Esophagus muscularis mucosa (tissue), 4 donors: ENCODE data around the gene FBN1.

Source experiments
- EP300 ChIP-seq: sonication (generic); formaldehyde crosslinking; IDR thresholded peaks from one replicate; pipeline ENCODE4 v1.6.1; 2017; ENCODE audit warnings: antibody characterized with exemption
- POLR2A ChIP-seq: fragments of 450-650 bp; IDR thresholded peaks from one replicate; pipeline ENCODE4 v1.6.1; 2017; ENCODE audit warnings: antibody characterized with exemption, moderate library complexity, mild to moderate bottlenecking, low read depth
- POLR2AphosphoS5 ChIP-seq, 2 donors: sonication (generic); formaldehyde crosslinking; IDR thresholded peaks; one replicate each; pipeline ENCODE4 v1.6.1; 2017; ENCODE audit warnings: antibody characterized with exemption in 2 of 2
- TF ChIP-seq, protein P1 (sequence below), 3 experiments: fragments of 200-600 bp in 2 of 3; fragments of 450-650 bp in 1 of 3; sonication (generic) in 2 of 3; IDR thresholded peaks; one replicate each; pipeline ENCODE4 v1.5.1; 2017 to 2019; ENCODE audit warnings: antibody characterized with exemption in 3 of 3, mild to moderate bottlenecking in 2 of 3, moderate library complexity in 1 of 3

DNA sequence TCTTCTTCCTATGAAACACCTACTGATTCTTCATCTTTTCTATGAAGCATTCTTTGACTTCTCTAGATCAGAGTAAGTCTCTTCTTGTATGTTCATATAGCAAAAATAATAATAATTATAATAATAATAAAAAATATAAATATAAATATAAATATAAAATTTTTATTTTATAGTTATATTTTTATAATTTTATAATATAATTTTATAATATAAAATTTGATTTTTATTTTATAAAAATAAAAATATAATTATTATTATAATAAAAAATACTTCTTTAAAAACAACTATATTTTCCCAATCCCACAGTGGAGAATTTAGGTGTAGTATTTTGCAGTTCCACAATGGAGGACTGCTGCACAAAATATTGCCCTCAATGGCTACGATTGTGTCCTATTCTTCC is 279.9 kb downstream of the FBN1 start:
- TF ChIP-seq, protein P1, sequence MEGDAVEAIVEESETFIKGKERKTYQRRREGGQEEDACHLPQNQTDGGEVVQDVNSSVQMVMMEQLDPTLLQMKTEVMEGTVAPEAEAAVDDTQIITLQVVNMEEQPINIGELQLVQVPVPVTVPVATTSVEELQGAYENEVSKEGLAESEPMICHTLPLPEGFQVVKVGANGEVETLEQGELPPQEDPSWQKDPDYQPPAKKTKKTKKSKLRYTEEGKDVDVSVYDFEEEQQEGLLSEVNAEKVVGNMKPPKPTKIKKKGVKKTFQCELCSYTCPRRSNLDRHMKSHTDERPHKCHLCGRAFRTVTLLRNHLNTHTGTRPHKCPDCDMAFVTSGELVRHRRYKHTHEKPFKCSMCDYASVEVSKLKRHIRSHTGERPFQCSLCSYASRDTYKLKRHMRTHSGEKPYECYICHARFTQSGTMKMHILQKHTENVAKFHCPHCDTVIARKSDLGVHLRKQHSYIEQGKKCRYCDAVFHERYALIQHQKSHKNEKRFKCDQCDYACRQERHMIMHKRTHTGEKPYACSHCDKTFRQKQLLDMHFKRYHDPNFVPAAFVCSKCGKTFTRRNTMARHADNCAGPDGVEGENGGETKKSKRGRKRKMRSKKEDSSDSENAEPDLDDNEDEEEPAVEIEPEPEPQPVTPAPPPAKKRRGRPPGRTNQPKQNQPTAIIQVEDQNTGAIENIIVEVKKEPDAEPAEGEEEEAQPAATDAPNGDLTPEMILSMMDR (IDR thresholded peaks at IDR 0.05): no peak
- TF ChIP-seq EP300 (no peak), POLR2AphosphoS5 (IDR thresholded peaks at IDR 0.05) (no peak), POLR2A (no peak)
